ENCODE results near the gene MCFD2.
"Not testable (repeated sequence)": the region's sequence is repeated elsewhere in the genome, so short reads cannot be mapped to it uniquely, and the experiment has no call there.

Gene MCFD2

DNA sequence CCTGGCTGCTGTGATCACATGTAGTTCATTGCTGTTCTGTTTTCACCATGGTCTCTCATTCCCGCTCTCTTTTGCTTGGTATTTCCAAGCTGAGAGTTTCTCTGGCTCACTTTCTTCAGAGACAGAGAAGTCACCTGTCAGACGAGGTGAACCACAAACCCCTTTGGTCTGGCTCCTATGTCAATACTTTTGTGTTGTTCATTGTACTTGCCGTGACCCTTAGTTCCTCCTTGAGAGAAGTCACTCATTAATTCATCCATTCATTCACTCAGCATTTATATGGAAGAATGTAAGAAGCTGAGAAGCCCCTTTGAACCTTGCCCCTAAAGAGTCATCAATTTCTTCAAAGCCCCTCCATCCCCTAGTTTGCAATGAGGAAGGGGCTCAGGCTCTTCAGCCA lies 15.2 kb downstream of the MCFD2 start:
- DNase-seq, result no peak

DNA sequence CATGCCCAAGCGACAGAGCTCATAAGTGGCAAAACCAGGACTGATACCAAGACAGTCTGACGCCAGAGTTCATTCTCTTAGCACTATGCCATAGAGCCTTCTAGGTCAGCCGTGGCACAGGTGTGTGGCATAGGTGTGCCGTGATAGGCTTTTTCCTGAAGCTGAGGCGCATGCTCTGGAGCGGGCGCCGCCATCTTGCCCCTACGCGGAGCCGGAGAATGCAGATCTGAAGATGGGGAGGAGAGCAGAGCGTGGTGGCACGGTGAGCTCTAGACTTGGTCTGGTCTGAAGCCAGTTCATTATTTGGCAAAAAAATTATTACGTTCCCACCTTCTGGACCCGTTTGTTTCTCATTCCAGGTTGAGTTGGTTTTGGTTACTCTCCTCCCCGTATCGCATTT lies 16.6 kb downstream of the MCFD2 start:
- DNase-seq, result no peak

GRCh38 chr2:46898024-46898423 lies 17.6 kb downstream of the MCFD2 start:
- DNase-seq, result no peak

GRCh38 chr2:46893269-46893939 lies 22.2 kb downstream of the MCFD2 start:
- DNase-seq, result no peak

DNA sequence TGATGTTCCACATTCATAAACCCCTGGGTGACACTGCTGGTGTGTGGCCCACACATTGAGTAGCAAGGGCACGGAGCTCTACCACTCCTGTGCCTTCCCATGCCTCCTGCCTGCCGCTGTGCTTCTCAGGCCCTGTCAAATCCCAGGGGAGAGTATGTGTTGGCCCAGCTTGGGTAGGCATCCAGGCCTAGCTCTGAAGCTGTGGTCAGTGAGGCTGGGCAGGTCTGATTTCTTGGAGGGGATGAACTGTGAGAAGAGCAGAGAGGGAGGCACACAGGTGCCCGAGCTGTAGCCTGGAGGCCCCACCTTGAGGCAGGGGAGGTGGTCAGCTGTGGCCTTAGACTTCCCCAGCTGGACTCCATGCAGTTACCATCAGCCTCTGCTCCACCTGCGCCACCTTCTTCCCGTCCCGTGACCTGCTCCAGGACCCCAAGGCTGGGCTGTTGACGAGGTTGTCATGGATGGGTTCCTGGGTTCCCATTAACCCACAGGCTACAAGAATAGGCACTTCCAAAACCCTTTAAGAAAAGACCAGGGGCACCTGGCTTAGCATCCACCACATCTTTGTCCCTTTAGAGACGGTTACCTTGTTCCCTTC lies 23.6 kb downstream of the MCFD2 start:
- no peak for DNase-seq

GRCh38 chr2:46888421-46888952 lies 27.1 kb downstream of the MCFD2 start:
- no peak for DNase-seq

DNA sequence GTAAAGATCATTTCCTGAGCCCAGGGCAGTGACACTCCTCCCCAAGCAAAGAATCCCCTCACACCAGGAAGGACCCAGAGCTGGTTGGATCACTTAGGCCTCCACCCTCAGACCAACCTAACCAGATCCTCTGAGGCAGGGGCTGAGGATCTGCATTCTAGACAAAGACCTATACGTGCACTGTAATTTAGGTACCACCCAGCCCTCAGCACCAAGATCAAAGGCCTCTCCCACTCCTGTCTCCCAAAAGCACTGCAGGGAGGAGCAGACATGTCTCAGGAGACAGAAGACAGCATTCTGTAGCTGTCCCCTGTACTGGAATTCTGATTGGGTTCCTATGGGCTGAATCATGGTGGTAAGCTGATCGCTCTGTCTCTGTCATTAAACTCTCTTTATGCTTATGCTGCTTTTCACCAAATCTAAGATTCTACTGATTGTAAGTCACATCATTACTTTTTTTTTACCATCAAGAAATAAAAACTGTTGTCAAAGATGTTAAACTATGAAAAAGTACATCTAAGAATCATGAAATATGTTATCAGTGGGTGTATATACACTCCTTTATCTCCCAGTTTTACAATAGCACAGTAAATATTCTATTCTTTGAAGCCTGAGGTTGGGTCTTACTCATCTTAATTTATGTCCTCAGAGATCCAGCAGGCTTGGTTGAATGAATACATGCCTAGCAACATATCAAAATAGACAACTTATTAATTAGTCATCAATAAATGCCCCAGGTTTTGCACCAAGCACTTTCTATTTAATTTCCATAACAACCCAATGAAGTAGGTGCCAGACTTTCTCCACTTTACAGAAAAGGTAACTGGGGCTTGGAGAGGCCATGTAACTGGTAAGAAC lies 28.3 kb downstream of the MCFD2 start:
- DNase-seq, result no peak

- no peak for DNase-seq
These were observed 29.2 kb downstream of the MCFD2 start for GRCh38 chr2:46886268-46887027.

GRCh38 chr2:46885376-46885775 lies 30.2 kb downstream of the MCFD2 start:
- DNase-seq, result no peak

DNA sequence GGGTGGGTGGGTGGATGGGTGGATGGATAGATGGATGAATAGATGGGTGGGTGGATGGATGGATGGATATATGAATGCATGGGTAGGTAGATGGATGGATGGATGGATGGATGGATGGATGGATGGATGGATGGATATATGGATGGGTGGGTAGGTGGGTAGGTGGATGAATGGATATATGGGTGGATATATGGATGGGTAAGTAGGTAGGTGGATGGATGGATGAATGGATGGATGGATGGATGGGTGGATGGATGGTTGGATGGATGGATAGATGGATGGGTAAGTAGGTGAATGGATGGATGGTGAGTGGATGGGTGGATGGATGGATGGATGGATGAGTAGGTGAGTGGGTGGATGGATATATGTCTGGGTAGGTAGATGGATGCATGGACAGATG lies 36.1 kb downstream of the MCFD2 start:
- DNase-seq, result no peak

DNA sequence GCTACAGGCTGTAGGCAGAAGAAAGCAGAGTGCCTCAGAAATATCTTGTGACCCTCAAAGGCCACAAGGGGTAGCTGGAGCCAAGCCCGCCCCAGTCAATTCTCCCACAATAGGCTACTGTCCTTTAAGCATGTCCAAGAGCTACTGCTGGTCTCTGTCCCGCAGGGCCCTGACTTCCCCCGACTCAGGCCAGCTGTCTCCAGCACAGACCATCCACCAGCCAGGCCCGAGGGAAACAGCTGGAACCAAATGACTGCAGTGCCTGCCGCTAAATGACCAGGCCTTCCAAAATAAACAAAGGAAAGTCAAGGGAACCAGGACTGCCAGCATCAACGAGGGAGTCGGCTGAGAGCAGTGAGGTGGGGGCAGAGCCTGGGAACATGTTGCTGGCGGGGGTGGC lies 36.7 kb downstream of the MCFD2 start:
- no peak for DNase-seq

GRCh38 chr2:46878240-46878877 lies 37.2 kb downstream of the MCFD2 start:
- no peak for DNase-seq

DNA sequence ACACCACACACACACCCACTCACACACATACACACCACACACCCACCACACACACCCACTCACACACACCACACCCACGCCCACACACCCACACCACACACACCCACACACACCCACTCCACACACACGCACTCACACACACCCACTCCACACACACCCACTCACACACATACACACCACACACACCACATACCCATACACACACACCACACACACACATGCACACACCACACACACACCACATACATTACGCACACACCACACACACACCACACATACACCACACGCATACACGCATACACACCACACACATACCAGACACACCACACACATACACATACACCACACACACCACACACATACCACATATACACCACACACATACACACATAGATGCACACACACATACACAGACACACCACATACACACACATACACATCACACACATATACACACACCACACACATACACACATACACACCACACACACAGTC lies 37.9 kb downstream of the MCFD2 start:
- DNase-seq, result no peak

DNA sequence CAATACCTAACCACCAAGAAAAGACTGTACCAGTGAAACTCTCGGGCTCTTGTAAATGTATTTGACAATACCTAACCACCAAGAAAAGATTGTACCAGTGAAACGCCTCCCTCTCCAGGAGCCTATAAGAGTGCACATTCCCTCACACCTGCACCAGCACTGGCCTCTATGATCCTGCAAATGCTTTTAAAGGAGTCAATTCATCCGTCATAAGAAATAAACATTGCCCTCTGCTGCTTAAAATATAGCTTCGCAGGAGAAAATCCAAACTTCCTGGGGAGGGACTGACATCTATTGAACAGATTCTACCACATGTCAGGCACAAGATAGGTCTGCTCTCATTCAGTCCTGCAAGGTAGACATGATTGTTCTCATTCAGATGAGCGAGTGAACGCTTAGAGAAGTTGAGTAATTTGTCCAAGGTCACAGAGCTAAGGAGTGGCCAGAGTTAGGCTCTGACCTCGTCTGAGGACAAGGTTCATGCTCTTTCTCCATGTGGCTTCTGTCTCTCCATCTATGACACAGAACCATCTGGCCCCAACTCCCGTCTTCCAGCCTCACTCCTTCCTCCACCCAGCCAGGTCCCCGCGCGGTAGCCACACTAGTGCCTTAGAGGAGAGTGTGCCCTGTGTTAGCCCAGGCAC lies 38.7 kb downstream of the MCFD2 start:
- DNase-seq, result no peak

DNA sequence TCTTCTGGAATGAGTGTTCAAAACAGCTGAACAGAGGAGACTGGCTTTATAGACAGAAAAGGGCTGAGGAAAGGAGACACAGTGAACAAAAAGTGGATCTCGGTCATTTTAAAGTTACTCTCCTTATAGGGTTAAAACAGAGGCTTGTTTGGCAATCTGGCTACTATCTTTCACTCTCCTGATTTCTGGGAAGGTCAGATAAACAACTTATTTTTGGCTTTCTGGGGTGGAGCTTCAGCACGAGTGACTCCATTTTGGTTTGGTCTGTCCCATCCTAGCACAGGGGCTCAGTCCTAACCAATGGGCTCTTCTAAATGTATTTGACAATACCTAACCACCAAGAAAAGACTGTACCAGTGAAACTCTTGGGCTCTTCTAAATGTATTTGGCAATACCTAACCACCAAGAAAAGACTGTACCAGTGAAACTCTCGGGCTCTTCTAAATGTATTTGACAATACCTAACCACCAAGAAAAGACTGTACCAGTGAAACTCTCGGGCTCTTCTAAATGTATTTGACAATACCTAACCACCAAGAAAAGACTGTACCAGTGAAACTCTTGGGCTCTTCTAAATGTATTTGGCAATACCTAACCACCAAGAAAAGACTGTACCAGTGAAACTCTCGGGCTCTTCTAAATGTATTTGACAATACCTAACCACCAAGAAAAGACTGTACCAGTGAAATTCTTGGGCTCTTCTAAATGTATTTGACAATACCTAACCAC lies 39.5 kb downstream of the MCFD2 start:
- DNase-seq, result not testable (repeated sequence)

- DNase-seq, result no peak
These were observed 40.2 kb downstream of the MCFD2 start for GRCh38 chr2:46875226-46875899.

DNA sequence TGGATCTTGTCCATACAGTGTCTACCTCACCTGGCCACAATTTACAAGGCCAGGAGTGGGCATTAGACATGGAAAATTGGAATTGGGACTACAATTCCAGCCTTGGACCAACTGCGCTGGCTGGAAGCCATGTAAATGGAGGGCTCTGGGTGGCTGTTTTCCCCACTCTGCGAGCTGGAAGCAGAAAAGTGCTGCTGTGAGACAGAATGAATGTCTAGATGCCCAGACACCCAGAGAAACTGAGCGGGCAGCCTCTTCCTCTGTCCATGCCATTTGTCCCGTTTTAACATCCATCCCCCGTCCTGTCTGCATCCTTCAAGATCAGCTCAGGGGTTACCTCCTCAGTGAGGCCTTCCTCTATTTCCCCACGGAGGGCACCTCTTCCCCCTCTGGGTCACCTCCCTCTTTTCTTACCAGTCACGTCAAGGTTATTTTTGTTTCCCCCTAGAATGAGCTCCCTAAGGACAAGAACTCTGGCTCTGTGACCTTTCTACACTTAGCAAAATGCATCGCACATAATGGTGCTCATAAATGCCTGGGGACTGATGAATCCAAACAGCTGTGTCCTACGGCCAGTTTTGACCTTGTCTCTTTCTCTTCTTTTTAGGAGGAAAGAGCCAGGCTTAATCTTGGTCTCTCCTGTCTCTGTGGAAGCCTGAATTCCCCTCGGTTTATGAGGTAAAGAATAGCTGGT lies 41.2 kb downstream of the MCFD2 start:
- DNase-seq, result no peak

DNA sequence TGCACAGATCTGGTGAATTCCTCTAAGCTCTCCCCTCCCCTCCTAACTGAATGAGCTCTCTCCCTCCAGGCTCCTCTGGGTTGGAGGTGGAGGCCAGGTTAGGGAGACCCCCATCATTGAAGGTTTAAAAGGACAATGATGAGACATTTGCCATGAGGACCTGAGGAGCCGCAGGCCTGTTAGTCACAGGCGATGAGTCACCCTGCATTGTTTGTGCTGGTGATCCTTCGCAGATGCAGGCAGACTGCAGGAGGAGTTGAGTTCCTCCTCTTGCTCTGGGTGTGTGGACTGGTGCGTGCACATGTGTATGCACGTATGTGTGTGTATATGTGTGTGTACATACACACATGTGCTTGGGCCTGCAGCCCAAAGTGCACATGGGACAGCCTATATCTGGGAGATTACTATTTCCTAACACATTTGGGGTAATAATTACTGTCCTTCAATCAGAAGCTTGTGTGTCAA lies 42.0 kb downstream of the MCFD2 start:
- no peak for DNase-seq

DNA sequence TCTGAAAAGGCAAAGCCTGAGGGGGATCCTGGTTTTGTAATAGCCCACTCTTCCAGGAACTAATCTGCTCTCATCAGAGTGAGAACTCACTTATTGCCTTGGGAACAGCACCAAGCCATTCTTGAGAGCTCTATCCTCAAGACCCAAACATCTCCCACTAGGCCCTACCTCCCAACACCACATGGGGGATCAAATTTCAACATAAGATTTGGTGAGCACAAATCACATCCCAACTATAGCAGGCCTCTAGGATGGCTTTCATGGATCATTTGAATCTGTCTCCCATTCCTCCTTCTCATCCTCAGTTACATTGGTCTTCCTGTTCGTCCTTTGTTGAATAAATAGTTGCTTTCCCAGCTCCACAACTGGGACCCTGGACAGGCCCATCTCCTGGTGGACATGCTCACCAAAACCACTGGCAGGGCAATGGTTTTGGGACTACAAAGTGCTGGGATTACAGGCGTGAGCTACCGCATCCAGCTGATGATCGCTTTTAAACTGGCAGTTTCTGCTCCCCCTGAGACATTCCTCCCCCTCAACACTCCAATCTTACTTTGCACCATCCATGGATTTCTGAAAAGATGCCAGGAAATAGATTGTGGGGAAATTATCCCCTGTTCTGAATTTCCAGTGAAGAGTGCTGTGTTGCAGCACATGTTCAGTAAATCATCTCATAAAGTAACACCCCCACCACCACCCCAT lies 42.6 kb downstream of the MCFD2 start:
- DNase-seq, result no peak
